Choroid plexus epithelial cell (primary cell): ENCODE data around the gene ZFHX2.

ENCODE experiments used
- DNase-seq: peaks from one replicate; pipeline ENCODE4 v3.0.0-alpha.2; 2010; ENCODE audit warnings: low read depth
- H3K4me3 ChIP-seq: 2 replicates; pipeline ENCODE4 v1.5.1; 2011; ENCODE audit warnings: low read depth, mild to moderate bottlenecking, control low read depth, low read length, moderate library complexity
- TF ChIP-seq, protein P1 (sequence below): conservative IDR thresholded peaks from 2 replicates; pipeline ENCODE4 v1.5.1; 2011; ENCODE audit warnings: low read depth, mild to moderate bottlenecking, control low read depth, inconsistent platforms, low read length, moderate library complexity

ZFHX2 gene

DNA sequence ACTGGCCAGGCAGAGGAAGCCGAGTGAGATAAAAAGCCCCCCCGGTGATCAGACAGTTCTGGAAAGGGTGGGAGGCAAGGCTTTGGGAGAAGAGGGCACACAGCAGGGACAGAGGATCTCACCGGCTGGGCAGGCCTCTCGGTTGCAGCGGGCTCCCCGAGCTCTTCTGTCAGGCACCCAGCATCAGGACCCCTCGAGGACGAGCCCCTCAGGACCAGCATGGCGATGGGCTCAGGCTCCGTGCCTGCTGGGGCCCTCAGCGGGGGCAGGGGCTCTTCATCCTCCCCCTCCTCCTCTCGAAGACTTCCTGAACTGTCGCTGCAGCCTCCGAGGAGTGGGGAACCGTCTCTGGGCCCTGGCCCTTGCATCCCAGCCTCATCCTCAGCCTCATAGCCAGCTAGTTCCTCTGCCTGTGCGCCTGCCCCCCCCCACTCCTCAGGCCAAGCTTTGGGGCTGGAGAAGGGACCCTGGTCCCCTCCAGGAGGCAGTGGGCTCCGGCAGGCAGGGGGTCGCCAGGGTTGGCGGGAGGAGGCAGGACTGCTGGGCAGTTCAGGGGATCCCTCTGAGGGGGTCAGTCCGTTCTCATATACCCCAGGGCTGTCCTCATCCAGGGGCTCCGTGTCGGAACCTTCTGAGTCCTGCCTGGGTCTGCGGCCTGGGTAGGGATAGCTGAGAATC, 19.4 kb upstream of the ZFHX2 start:
- TF ChIP-seq, protein P1, sequence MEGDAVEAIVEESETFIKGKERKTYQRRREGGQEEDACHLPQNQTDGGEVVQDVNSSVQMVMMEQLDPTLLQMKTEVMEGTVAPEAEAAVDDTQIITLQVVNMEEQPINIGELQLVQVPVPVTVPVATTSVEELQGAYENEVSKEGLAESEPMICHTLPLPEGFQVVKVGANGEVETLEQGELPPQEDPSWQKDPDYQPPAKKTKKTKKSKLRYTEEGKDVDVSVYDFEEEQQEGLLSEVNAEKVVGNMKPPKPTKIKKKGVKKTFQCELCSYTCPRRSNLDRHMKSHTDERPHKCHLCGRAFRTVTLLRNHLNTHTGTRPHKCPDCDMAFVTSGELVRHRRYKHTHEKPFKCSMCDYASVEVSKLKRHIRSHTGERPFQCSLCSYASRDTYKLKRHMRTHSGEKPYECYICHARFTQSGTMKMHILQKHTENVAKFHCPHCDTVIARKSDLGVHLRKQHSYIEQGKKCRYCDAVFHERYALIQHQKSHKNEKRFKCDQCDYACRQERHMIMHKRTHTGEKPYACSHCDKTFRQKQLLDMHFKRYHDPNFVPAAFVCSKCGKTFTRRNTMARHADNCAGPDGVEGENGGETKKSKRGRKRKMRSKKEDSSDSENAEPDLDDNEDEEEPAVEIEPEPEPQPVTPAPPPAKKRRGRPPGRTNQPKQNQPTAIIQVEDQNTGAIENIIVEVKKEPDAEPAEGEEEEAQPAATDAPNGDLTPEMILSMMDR: no peak
- no peak for DNase-seq
- H3K4me3 ChIP-seq: no peak overlapping the region

DNA sequence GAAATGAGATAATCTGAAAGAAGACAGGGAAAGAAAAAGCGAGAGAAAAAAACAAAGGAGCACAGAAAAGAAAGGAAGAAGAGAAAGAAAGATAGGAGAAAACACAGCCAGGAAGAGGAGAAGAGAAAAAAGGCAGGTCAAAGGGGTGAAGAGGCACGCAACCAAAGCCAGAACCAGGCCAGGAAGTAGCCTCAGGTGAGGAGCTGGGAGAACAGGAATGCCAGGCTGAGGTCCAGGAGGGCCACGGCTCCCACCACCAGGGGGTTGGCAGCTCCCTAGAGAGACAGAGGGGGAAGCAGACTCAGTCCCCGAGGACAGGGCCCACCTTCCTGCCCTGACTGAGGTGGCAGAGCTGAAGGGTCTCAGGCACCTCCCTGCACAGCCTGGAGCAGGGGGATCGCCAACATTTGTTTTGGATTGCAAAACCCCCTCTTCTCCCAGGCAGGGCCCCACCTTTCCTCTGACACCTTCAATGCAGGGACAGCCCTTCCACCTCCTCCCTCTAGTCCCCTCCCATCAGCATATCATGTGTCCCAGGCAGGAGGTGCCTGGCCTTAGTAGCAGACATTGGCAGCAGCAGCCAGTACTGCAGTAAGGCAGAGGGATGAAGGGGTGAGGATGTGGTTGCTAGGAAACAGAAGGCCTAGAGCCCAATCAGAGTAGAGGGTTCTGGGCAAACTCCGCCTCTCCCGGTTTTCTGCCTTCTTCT, 18.0 kb upstream of the ZFHX2 start:
- H3K4me3 ChIP-seq: no peak overlapping the region
- TF ChIP-seq, protein P1: no peak
- peak; percentile 40 for DNase-seq

DNA sequence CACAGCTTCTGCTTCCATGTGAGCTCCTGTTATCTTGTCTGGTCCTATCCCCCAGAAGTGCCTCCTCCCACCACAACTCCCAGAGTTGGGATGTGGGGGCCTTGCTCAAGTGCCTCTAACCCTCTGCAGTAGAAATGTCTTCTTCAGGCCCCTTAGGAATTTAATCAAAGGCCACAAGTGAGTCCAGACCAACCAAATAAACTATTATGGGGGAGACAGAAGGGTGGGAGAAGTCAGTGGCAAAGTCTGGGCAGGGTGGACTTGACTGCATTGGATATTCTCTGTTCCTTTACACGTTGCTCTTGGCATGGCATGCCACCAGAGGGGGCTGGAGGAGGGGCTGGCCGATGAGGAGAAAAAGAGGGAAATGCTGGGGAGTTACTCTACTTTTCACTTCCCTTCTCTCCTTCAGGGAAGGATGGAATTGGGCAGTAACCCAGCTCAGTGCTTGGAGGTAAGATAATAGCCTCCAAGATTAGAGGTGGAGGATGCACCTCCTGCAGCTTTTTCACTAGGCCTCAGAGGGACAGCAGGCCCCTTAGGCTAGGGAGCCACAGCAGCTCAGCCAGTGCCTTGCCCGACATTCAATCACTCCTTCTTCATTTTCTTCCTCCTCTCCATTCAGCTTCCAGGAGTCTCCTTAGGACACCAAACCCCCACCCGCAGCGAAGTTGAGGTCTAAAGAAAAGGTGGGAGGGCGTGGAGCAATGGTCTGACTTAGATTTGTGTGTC, 17.2 kb upstream of the ZFHX2 start:
- peak; percentile 17 for DNase-seq
- H3K4me3 ChIP-seq: no peak overlapping the region
- TF ChIP-seq, protein P1: peak; percentile 54

DNA sequence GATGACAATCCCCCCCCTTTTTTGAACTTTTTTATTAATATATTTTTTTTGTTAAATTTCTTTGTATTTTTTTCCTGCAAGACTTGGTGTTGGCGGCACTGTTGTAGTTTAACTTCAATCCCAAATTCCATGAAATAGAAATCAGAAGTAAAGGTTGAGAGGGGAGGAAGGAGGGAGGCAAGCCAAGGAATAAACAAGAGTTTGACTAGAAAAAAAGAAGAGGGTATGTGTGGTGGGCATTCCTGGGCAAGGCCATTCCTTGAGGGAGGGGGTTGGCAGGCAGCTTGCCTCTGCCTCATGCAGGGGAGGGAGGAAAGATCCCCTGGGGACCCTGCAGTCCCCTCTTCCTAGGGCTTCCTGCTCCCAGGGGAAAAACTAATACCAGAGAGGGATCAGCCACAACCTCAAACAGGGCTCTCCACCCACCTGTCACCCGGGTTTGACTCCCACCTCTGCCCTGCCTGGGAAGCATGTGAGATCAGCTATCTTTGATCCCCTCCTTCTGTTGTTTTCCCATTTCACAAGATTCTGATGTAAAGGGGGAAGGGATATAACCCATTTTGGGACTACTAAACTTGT, 16.5 kb upstream of the ZFHX2 start:
- H3K4me3 ChIP-seq: peak overlapping the region; percentile 80
- DNase-seq: no peak
- TF ChIP-seq, protein P1: no peak

DNA sequence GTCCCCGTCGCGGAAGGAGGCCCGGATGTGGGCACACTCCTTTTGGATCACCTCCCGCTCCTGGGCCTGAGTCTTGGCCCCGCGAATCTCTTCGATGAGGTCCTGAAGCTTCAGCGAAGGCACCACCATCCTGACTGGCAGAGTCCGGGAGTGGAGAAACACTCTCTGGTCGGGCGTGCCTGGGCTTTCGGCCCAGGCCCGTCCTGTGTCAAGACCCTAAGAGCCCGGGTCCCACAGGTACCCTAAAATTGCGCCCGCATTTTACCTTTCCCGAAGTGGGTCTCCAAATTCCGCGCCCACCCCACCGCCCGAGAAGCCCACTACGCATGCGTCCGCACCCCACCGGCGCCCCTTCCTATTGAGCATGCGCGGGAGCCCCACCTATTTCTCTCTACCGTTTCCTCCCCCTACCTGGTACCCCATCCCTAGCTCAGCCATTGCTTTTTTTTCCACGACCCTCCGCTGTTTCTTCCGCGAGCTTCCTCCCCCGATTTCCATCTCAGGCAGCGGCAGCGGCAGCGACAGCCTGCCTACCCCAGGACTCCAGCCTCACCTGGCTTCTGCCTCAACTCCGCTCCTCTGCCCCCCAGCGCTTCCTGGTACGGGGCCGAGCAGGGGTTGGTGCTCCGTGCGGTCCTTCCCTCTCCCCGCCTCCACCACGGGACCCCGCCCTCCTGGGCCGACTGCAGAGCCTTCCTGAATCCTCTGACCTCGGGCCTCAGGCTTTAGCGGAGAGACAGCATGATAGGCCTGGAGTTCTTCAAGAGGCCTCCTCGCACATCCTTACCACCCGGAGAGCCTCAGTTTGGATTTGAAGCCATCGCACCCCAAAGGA, 15.8 kb upstream of the ZFHX2 start, which contains the start of gene AP1G2:
TSS of gene AP1G2 (minus strand) at position 606 of the 835 bp plus-strand sequence. CDS start at position 129, 477 bp downstream.
- peak within 1 kb of the TSS; percentile 80 for H3K4me3 ChIP-seq
- peak; percentile 78 for DNase-seq
- TF ChIP-seq, protein P1: no peak

DNA sequence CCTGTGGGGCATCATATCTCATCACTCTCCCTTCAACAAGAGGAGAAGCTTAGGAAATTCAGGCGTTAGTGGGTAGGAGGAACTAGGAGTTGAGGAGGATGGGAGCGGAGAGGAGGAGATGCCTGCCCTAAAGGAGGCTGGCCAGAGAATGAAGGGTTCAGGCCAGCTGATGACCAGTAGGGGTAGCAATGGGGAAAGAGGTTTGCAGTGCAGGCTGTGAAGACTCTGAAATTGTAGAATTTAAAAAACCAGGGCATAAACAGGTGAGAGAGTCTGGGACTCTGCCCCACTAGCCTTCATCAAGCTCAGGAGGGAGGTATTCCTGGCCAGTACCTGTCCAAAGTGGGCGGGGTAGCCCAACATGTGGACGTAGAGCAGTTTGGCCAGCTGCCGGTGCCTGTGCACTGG, 15.2 kb upstream of the ZFHX2 start:
- H3K4me3 ChIP-seq: peak overlapping the region; percentile 80
- peak; percentile 36 for DNase-seq
- TF ChIP-seq, protein P1: peak; percentile 45
